K562 (cell line): ENCODE data around the gene MFSD6L.

ENCODE experiments used
- GTF2F1 ChIP-seq: IDR thresholded peaks from 2 replicates; pipeline ENCODE4 v1.6.1; 2011; ENCODE audit warnings: low read depth, low read length, improper control_type of control experiment
- TF ChIP-seq, protein P1 (sequence below), 3 experiments: IDR thresholded peaks in 2 of 3; conservative IDR thresholded peaks in 1 of 3; 2 replicates each; pipeline ENCODE4 v1.5.1; 2011 to 2012; ENCODE audit warnings: low read length in 3 of 3, mild to moderate bottlenecking in 3 of 3, control low read depth in 2 of 3, improper control_type of control experiment in 1 of 3, inconsistent platforms in 1 of 3, low read depth in 1 of 3, mixed read lengths in 1 of 3, moderate library complexity in 1 of 3; ENCODE audit not compliant: insufficient read depth in 2 of 3
- TF ChIP-seq, protein P2 (sequence below): sonication (generic); formaldehyde crosslinking; IDR thresholded peaks from 2 replicates; pipeline ENCODE4 v1.8.1; 2023; ENCODE audit warnings: missing genetic modification reagents, mild to moderate bottlenecking, borderline replicate concordance

DNA sequence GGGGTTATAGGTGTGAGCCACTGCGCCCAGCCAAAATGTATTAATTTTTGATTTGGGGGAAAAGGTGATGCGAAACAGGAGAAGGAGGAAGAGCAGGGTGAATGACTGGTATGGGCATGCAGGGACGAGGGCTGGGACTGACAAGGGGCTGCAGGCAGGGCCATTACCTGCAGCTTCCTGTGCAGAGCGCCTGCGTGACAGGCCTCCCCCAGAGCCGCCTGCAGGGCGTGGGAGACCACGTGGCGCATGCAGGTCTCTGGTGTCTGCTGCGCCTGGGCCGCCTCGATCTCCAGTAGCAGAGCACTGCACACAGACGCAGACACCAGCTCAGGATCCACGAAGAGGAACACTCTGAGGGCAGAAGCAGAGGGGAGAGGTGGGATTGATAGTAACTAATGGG, 35.9 kb upstream of the MFSD6L start:
- TF ChIP-seq GTF2F1, result no peak
- TF ChIP-seq, protein P1, sequence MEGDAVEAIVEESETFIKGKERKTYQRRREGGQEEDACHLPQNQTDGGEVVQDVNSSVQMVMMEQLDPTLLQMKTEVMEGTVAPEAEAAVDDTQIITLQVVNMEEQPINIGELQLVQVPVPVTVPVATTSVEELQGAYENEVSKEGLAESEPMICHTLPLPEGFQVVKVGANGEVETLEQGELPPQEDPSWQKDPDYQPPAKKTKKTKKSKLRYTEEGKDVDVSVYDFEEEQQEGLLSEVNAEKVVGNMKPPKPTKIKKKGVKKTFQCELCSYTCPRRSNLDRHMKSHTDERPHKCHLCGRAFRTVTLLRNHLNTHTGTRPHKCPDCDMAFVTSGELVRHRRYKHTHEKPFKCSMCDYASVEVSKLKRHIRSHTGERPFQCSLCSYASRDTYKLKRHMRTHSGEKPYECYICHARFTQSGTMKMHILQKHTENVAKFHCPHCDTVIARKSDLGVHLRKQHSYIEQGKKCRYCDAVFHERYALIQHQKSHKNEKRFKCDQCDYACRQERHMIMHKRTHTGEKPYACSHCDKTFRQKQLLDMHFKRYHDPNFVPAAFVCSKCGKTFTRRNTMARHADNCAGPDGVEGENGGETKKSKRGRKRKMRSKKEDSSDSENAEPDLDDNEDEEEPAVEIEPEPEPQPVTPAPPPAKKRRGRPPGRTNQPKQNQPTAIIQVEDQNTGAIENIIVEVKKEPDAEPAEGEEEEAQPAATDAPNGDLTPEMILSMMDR (IDR thresholded peaks at IDR 0.05 in 2 of 3, conservative IDR thresholded peaks at IDR 0.05 in 1 of 3; ENCODE audit: insufficient read depth in 2 of 3, low read depth in 1 of 3, low read length in 3 of 3), result no peak
- TF ChIP-seq, protein P2, sequence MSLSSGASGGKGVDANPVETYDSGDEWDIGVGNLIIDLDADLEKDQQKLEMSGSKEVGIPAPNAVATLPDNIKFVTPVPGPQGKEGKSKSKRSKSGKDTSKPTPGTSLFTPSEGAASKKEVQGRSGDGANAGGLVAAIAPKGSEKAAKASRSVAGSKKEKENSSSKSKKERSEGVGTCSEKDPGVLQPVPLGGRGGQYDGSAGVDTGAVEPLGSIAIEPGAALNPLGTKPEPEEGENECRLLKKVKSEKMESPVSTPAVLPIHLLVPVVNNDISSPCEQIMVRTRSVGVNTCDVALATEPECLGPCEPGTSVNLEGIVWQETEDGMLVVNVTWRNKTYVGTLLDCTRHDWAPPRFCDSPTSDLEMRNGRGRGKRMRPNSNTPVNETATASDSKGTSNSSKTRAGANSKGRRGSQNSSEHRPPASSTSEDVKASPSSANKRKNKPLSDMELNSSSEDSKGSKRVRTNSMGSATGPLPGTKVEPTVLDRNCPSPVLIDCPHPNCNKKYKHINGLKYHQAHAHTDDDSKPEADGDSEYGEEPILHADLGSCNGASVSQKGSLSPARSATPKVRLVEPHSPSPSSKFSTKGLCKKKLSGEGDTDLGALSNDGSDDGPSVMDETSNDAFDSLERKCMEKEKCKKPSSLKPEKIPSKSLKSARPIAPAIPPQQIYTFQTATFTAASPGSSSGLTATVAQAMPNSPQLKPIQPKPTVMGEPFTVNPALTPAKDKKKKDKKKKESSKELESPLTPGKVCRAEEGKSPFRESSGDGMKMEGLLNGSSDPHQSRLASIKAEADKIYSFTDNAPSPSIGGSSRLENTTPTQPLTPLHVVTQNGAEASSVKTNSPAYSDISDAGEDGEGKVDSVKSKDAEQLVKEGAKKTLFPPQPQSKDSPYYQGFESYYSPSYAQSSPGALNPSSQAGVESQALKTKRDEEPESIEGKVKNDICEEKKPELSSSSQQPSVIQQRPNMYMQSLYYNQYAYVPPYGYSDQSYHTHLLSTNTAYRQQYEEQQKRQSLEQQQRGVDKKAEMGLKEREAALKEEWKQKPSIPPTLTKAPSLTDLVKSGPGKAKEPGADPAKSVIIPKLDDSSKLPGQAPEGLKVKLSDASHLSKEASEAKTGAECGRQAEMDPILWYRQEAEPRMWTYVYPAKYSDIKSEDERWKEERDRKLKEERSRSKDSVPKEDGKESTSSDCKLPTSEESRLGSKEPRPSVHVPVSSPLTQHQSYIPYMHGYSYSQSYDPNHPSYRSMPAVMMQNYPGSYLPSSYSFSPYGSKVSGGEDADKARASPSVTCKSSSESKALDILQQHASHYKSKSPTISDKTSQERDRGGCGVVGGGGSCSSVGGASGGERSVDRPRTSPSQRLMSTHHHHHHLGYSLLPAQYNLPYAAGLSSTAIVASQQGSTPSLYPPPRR (CRISPR knock-in tag), result no peak
